Activated T-helper 1 cell treated with Interleukin-2 at 50 U/mL for 16 hours (primary cell): ENCODE data around the gene RASD1.

Experiments used
- DNase-seq: peaks from one replicate; pipeline ENCODE4 v3.0.0-alpha.2; 2020; ENCODE audit warnings: low read depth

The RASD1 gene, protein sequence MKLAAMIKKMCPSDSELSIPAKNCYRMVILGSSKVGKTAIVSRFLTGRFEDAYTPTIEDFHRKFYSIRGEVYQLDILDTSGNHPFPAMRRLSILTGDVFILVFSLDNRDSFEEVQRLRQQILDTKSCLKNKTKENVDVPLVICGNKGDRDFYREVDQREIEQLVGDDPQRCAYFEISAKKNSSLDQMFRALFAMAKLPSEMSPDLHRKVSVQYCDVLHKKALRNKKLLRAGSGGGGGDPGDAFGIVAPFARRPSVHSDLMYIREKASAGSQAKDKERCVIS

GRCh38 chr17:17496189-17497064, at the start of gene RASD1:
Gene RASD1, minus strand, starts transcription at chr17:17496395. Its CDS starts 214 bp downstream, at chr17:17496181.
- DNase-seq, result peak; percentile 72

GRCh38 chr17:17545984-17546383, 49.8 kb upstream of the RASD1 start:
- DNase-seq, result no peak

DNA sequence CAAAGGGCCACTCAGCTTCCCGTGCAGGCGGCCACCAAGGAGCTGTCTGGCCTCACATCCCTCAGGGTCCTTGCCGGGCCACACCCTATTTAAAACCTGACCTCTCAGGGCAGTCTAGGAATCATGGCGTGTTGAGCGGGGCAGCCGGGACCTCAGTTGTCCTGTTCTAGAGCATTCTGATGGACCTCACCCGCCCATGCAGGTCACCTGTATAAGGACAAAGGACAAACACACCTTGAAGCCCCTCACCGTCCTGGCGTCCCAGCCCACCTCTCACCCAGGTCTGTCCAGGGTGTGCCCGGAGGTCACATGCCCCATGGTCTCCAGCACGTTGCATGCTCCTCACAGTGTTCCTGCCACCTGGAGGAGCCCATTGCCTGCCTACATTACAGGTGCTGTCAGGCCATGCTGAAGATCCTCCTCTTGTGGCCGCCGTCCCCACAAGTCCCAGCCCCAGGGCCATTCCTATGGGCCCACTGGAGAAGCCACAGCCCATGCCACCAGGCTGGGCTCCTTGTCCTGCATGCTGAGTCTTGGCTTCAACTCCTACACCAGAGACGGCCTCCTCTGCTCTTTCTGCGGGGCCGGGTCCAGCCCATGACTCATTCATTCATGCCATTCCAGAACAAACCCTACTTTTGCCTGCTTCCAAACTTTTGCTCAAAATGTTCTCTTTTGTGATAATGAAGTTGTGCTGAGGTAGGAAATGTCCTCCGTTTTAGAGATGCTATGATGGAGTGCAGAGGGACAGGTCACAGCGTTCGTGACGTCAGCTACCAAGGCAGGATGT, 49.0 kb upstream of the RASD1 start:
- DNase-seq, result no peak

DNA sequence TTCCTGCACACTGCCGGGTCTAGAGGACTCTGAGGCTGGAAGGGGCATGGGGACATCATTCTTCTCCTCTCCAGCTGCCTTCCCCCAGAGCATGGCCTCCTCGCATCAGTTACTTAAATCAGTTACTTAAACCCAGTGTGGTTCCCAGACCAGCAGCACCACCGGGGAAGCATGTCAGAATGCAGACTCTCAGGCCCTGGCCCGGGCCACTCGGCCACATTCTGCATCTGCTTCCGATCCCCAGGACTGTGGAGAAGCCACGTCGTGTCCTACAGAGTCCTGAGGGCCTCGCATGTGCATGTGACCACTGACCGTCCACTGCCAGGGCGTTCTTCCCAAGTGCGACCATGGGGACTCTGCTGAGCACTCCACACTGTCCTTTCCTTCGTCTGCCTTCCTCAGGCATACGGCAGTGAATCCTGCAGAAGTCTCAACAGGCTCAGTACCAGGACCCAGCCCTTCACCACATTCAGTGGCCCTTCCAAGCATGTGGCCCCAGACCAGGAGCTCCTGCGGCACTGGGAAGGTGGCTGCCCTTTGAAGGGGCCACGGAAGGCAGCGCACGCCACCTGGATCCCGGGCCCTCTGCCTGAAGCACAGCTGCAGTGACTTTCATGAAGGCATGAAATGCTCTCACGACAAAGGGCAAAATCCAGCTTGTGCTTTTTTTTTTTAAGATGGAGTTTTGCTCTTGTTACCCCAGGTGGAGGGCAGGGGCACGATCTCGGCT, 46.9 kb upstream of the RASD1 start:
- DNase-seq, result no peak

DNA sequence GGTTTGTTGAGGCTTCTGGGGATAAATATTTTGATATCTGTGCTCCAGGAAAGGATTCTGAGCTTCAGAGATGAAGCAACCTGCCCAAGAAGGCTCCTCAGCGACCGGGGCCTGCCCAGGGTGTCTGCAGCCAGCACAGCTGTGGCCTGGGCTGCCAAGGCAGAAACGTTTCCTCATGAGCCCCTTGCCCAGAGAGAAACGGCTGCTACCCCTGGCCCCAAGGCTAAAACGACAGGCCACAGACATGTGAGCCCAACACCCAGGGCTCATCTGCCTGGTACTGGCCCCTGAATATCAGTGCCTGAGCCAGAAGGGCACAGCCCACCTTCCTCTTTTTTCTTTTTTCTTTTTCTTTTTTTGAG, 45.4 kb upstream of the RASD1 start:
- DNase-seq, result no peak

- DNase-seq, result no peak
Measured at GRCh38 chr17:17540935-17541639, 44.9 kb upstream of the RASD1 start.

DNA sequence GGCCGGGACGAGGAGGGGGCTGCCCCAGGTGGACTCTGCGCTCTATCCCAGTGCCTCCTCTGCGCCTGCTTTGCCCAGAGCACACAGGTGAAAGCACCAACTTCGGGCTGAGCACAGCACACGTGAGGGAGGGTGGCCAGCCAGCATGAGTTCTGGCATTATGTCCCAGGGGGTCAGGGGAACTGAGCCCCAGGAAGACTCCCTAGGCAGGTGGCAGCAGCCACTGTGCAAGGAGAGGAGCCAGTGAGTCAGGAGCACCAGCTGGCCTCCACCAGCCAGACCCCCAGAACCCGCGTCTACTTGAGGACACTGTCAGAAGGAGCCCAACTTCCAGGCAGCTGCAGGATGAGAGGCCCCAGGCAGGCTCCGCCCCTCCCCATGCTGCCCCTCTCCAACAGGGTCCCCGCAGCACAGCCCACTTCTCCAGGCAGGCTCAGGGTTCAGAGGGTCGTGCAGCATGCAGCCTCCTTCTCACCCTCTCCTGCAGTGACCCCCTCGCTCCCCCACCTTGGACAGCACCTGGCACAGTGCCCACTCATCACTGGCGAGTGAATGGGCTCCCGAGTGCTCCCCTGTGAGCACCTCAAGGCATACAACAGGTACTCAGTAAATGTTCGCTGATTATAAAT, 44.2 kb upstream of the RASD1 start:
- DNase-seq, result no peak

DNA sequence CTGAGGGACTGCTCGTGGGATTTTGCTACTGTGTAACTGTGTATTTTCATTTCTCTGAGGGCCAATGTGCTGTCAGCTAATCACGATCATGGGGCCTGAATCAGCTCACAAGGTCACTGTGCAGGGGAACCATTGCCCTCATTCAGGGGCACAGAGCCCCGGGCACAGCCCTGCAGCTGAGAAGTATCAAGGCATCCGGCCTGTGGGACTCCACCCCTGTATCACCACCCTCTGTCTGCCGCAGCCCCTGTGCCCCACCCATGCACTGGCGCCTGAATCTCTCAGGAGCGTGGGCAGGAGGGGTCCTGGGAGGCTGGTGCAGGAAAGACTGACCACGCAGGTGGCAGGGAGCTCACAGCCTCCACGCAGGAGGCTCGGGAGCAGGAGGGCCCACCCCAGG, 43.4 kb upstream of the RASD1 start:
- DNase-seq, result no peak

DNA sequence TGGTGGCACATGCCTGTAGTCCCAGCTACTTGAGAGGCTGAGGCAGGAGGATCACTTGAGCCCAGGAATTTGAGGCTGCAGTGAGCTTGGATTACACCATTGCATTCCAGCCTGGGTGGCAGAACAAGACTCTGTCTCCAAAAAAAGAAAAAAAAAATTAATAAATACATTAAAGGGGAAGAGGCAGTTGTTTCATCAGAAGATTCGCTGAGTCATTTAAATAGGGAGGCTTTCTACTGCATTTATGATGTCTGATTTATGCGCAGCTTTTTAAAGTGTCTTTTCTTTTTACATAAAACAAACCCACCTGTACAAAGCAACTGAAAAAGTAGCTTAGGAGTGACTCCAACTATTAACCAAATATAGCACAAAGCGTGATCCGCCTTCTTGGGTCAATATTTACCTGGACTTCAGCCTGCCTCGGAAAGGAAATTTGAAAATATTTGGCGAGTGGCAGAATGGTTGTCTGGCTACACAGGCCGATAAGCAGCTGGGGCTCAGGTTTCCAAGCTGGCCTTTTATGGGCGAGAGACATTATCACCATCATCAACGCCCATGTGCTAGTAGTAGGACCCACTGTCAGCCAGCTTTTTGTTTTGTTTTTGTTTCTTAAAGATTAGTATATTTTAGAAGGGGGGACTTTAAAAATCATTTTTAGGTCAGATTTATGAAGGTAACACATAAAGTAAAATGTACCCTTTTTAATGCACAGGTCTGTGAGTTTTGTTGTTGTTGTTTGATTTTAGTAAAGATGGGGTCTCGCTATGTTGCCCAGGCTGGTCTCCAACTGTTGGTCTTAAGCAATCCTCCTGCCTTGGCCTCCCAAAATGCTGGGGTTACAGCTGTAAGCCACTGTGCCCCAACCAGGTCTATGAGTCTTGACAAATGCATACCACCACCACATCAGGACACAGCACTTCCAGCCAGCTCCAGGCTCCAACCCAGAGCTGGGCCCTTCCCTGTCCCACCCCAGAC, 42.5 kb upstream of the RASD1 start:
- no peak for DNase-seq

DNA sequence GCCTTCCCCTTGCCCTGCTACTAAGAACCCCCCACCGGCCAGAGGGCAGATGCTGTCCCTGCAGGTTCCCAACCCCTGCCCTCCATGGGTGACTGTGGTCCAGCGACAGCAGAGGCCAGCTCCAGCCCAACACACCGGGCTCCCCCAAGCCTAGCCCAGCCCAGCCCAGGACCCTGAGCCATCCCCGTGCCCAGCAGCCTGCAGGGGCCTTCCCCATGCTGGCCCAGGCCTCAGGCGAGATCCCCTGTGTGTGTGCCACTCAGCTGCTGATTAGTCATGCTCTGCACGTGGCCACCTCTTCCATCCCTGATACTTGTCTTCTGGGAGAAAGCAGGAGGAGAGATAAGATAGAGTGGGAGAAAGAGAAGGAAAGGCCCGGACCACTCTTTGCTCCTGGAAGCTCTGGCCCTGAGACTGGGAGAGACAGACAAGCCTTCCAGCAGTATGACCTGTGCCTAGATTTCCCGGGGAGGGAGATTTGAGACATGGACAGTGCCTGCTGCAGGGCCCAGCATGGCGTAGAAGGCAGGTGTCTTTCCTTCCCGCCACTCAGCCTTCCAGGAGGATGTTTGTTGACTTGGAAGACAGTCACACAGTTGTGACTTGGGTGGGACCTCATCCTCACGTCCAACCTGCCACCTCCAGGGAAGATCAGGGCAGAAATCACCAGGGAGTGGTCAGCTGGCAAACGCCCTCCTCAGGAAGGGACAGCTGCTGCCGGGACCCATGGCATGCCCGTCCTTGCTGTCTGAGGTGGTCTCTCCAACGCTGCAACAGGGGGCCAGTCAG, 41.3 kb upstream of the RASD1 start:
- DNase-seq, result no peak

GRCh38 chr17:17536702-17537101, 40.5 kb upstream of the RASD1 start:
- no peak for DNase-seq

DNA sequence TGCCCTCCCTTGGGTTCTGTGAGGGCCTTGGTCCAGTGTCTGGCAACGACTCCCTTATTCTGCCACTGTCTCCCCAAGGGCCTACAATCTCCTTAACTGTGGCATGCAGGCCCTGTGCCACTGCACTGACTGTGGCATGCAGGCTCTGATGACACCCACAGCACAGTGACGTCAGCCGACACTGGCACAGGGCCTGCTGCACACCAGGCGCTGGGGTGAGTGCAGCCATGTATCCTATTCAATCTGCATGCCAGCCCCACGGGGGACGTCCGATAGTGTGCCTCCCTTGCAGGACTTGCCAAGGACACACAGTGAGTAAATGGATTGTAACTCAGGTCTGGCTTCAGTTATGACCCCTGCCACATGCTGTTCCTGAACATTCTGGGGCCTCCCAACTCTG, 39.8 kb upstream of the RASD1 start:
- DNase-seq, result no peak

GRCh38 chr17:17533901-17534441, 37.8 kb upstream of the RASD1 start:
- no peak for DNase-seq

- DNase-seq, result no peak
Measured at GRCh38 chr17:17532991-17533390, 36.8 kb upstream of the RASD1 start.

DNA sequence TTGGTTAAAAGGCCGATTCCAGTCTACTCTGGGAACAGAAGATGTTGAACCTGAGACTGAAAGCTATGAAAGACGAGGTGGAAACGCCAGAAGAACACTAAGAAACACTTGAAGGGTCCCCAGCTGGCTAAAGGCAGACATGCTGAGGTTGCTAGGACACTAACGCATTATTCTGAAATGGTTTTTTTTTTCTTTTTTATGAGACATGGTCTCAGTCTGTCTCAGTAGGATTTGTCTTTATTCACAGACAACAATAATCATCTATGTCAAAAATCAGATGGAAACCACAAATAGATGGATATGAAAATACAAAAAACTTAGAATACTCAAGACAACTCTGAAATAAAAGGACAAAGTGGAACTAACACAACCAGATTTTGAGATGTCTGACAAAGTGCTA, 35.0 kb upstream of the RASD1 start:
- DNase-seq, result no peak

DNA sequence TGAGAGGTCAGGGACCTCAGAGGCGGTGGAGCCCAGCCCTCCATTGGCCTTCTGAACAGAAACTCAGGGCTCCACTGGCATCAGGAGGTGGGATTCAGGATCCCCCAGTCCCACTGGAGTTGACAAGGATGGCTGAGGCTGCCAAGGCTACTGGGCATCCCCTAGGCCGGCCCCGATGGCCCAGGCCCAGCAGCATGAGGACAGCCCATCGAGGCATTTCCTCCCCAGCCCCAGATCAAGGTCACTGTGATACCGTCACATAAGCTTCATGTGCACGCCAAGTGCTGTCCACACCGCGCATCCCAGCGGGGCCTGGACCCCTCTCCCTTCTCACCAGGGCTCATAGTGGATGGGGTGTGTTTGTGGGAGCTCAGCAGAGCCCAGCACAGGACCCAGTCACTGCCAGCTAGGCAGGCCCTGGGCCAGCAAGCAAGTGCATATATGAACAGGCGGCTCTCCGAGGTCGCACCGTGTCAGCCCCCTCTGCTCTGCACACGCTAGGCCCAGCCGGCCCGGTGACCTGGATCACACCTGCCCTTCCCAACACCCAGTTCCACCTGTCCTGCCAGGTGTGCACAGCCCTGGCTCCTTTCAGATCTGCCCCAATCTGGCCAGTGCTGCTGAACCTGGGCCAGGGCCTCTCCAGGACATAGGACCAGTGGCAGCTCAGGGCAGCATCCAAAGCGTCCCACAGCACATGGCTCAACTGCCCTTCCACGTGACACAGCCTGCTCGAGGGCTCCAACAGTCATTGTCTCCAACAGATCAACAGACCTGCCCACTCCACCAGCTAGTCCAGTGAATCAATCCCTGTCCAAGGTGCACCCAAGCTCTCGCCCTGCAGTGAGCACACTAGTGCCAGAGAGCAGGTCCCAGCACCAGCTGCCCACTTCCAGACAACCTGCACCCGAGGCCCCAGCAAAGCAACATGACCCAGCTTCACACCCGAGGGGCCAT, 32.8 kb upstream of the RASD1 start:
- no peak for DNase-seq

GRCh38 chr17:17527956-17528500, 31.8 kb upstream of the RASD1 start:
- no peak for DNase-seq
